Panc1 (cell line): ENCODE data around the gene ZBED6. TPM values are rescaled to one million over a fixed set of nuclear protein-coding genes. Genes with fewer than 3 reads are reported as not detected.

Source experiments
- ATAC-seq: fragments of 200-7000 bp; cut with Tn5 transposase; 2 replicates; pipeline ENCODE4 v1.9.1; 2020; ENCODE audit warnings: mild to moderate bottlenecking, moderate library complexity
- BruUV-seq: library from RNA; stranded (reverse); fragments of 400-500 nt; replicated peaks from 2 replicates; lab custom pipeline; 2021; lab: Mats Ljungman, UMichigan
- CTCF ChIA-PET: fragments of 300-600 bp; sonication (Branson Sonifier 250); formaldehyde crosslinking; loops from one replicate; lab custom pipeline; 2022; ENCODE audit warnings: antibody characterized with exemption; lab: Charles Lee
- POLR2A ChIA-PET: fragments of 300-600 bp; sonication (Branson Sonifier 250); formaldehyde crosslinking; loops from one replicate; lab custom pipeline; 2022; ENCODE audit warnings: antibody characterized with exemption; lab: Charles Lee
- DNase-seq: peaks from one replicate; pipeline ENCODE4 v3.0.0-alpha.2; 2010; ENCODE audit warnings: low read depth, low spot score
- H3K27ac ChIP-seq: 2 replicates; pipeline ENCODE4 v1.5.1; 2011; ENCODE audit warnings: mild to moderate bottlenecking, low read length, inconsistent platforms
- H3K27me3 ChIP-seq: fragments of 200-500 bp; sonication (Bioruptor generic); 2 replicates; pipeline ENCODE4 v1.6.0; 2014; ENCODE audit warnings: low read length, inconsistent platforms; ENCODE audit not compliant: control insufficient read depth, insufficient read depth
- H3K36me3 ChIP-seq: fragments of 200-500 bp; sonication (Bioruptor generic); 2 replicates; pipeline ENCODE4 v1.5.1; 2014; ENCODE audit warnings: inconsistent platforms, mild to moderate bottlenecking, low read length, moderate library complexity; ENCODE audit not compliant: control insufficient read depth, insufficient read depth
- H3K4me1 ChIP-seq: 2 replicates; pipeline ENCODE4 v1.5.1; 2011; ENCODE audit warnings: inconsistent platforms, mild to moderate bottlenecking, low read length, moderate library complexity; ENCODE audit not compliant: control insufficient read depth, insufficient read depth
- H3K4me3 ChIP-seq, 2 experiments: 2 replicates each; pipeline ENCODE4 v1.5.1; 2011 to 2012; ENCODE audit warnings: low read depth in 2 of 2, low read length in 2 of 2, mild to moderate bottlenecking in 2 of 2, inconsistent platforms in 1 of 2, moderate library complexity in 1 of 2
- H3K9me3 ChIP-seq: fragments of 200-500 bp; sonication (Bioruptor generic); 2 replicates; pipeline ENCODE4 v1.5.1; 2014; ENCODE audit warnings: low read depth, mild to moderate bottlenecking, inconsistent platforms, low read length, moderate library complexity; ENCODE audit not compliant: control insufficient read depth, insufficient read depth
- POLR2AphosphoS5 ChIP-seq: IDR thresholded peaks from 2 replicates; pipeline ENCODE4 v1.6.1; 2012; ENCODE audit warnings: mild to moderate bottlenecking, low read depth, low read length, moderate library complexity
- SIN3A ChIP-seq: IDR thresholded peaks from 2 replicates; pipeline ENCODE4 v1.6.1; 2012; ENCODE audit warnings: low read depth, mild to moderate bottlenecking, low read length, moderate library complexity, borderline replicate concordance; ENCODE audit not compliant: insufficient read depth
- TCF7L2 ChIP-seq: IDR thresholded peaks from 2 replicates; pipeline ENCODE4 v1.6.1; 2011; ENCODE audit warnings: mild to moderate bottlenecking, low read depth, low read length, inconsistent platforms
- in situ Hi-C: cut with HindIII; loops from 2 replicates; pipeline ENCODE4 v1.10.0; 2016; ENCODE audit warnings: low sequenced_read_pairs, low pct_unique_long_range_greater_than_20kb
- intact Hi-C: fragments of 100-400 bp; cut with micrococcal nuclease; formaldehyde crosslinking; loops from one replicate; pipeline ENCODE4 v1.10.0; 2022; ENCODE audit not compliant: unreplicated experiment
- total RNA-seq: library from RNA; stranded (reverse); gene quantifications from one replicate; pipeline ENCODE4 v1.2.1, GENCODE V29; 2021; ENCODE audit not compliant: unreplicated experiment
- TF ChIP-seq, protein P1 (sequence below): fragments of 450-650 bp; IDR thresholded peaks from 2 replicates; pipeline ENCODE4 v1.5.1; 2017; ENCODE audit warnings: mild to moderate bottlenecking
- TF ChIP-seq, protein P2 (sequence below), 2 experiments: IDR thresholded peaks; 2 replicates each; pipeline ENCODE4 v1.6.1; 2011 to 2012; ENCODE audit warnings: low read depth in 2 of 2, control low read depth in 1 of 2, low read length in 1 of 2, mild to moderate bottlenecking in 1 of 2, moderate library complexity in 1 of 2; ENCODE audit not compliant: insufficient read depth in 1 of 2

Gene ZBED6
- total RNA-seq, 1 experiment from 2014 or later = 39.8 TPM

DNA sequence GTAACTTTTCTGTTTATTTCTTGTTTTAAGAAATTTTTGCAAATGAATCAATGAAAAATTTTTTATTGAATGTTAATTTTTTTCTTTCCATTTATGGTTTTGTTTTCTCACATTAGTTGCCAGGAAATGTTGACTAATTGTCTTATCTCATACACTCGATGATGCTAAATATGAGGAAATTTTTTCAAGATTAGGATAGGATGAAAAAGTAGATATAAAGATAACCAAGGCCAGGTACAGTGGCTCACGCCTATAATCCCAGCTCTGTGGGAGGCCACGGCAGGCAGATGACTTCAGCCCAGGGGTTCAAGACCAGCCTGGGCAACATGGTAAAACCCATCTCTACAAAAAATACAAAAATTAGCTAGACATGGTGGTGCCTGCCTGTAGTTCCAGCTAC is 17.8 kb upstream of the ZBED6 start:
- BruUV-seq = no TSS peak
- intact Hi-C loops = no loop called here
- no peak for ATAC-seq
- no peaks in the 10 kb centered on the region for H3K4me1 ChIP-seq
- H3K4me3 ChIP-seq = no peak overlapping the region
- no peak overlapping the region for H3K27ac ChIP-seq
- TF ChIP-seq TCF7L2 = no peak
- TF ChIP-seq, protein P1, sequence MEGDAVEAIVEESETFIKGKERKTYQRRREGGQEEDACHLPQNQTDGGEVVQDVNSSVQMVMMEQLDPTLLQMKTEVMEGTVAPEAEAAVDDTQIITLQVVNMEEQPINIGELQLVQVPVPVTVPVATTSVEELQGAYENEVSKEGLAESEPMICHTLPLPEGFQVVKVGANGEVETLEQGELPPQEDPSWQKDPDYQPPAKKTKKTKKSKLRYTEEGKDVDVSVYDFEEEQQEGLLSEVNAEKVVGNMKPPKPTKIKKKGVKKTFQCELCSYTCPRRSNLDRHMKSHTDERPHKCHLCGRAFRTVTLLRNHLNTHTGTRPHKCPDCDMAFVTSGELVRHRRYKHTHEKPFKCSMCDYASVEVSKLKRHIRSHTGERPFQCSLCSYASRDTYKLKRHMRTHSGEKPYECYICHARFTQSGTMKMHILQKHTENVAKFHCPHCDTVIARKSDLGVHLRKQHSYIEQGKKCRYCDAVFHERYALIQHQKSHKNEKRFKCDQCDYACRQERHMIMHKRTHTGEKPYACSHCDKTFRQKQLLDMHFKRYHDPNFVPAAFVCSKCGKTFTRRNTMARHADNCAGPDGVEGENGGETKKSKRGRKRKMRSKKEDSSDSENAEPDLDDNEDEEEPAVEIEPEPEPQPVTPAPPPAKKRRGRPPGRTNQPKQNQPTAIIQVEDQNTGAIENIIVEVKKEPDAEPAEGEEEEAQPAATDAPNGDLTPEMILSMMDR = no peak
- TF ChIP-seq, protein P2, sequence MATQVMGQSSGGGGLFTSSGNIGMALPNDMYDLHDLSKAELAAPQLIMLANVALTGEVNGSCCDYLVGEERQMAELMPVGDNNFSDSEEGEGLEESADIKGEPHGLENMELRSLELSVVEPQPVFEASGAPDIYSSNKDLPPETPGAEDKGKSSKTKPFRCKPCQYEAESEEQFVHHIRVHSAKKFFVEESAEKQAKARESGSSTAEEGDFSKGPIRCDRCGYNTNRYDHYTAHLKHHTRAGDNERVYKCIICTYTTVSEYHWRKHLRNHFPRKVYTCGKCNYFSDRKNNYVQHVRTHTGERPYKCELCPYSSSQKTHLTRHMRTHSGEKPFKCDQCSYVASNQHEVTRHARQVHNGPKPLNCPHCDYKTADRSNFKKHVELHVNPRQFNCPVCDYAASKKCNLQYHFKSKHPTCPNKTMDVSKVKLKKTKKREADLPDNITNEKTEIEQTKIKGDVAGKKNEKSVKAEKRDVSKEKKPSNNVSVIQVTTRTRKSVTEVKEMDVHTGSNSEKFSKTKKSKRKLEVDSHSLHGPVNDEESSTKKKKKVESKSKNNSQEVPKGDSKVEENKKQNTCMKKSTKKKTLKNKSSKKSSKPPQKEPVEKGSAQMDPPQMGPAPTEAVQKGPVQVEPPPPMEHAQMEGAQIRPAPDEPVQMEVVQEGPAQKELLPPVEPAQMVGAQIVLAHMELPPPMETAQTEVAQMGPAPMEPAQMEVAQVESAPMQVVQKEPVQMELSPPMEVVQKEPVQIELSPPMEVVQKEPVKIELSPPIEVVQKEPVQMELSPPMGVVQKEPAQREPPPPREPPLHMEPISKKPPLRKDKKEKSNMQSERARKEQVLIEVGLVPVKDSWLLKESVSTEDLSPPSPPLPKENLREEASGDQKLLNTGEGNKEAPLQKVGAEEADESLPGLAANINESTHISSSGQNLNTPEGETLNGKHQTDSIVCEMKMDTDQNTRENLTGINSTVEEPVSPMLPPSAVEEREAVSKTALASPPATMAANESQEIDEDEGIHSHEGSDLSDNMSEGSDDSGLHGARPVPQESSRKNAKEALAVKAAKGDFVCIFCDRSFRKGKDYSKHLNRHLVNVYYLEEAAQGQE (IDR thresholded peaks at IDR 0.05; ENCODE audit: insufficient read depth in 1 of 2, low read depth in 2 of 2, low read length in 1 of 2) = no peak
- no peak for TF ChIP-seq POLR2AphosphoS5
- no peak for TF ChIP-seq SIN3A
- DNase-seq = no peak
- POLR2A ChIA-PET = no interaction called here
- no peaks in the 10 kb centered on the region for H3K36me3 ChIP-seq
- CTCF ChIA-PET = no interaction called here
- in situ Hi-C loops = no loop called here
- H3K9me3 ChIP-seq = no peaks in the 10 kb centered on the region
- no peaks in the 10 kb centered on the region for H3K27me3 ChIP-seq

DNA sequence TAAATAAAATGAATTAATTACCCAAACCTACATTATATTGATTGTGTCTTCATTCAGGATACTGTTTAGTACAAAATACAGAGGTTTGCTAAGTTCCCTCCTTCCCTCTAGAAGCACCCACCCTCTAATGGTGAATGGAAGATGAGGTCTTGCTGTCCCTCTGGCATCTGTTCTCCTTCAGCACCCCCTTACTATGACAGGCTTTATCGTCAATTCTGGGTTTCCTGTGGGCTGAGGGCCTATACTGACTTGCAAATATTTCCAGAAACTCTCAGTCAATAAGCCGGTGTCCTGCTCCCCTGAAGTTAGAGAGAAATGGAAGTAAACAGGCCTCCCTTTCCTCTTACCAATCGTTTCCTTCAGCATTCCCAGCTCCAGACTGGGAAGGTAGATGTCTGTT is 17.3 kb upstream of the ZBED6 start:
- Histone ChIP-seq H3K27ac (no peak overlapping the region), H3K4me1 (no peaks in the 10 kb centered on the region), H3K27me3 (no peaks in the 10 kb centered on the region), H3K9me3 (no peaks in the 10 kb centered on the region), H3K36me3 (no peaks in the 10 kb centered on the region), H3K4me3 (no peak overlapping the region)
- ChIA-PET POLR2A (no interaction called here), CTCF (no interaction called here)
- intact Hi-C loops = no loop called here
- ATAC-seq (no peak), DNase-seq (no peak)
- in situ Hi-C loops = no loop called here
- no TSS peak for BruUV-seq
- TF ChIP-seq, protein P2 (IDR thresholded peaks at IDR 0.05; ENCODE audit: insufficient read depth in 1 of 2, low read depth in 2 of 2, low read length in 1 of 2) = no peak
- TF ChIP-seq SIN3A (no peak), POLR2AphosphoS5 (no peak), TCF7L2 (no peak)
- TF ChIP-seq, protein P1 = no peak
